ENCODE results near the gene FAAP20. TPM values are rescaled to one million over a fixed set of nuclear protein-coding genes. Genes with fewer than 3 reads are reported as not detected.
A peak's percentile ranks its signal among the peaks of the same experiment; 100 is the strongest.

The FAAP20 gene
- total RNA-seq, 1 donor from 2014 or later = 11.3 TPM

DNA sequence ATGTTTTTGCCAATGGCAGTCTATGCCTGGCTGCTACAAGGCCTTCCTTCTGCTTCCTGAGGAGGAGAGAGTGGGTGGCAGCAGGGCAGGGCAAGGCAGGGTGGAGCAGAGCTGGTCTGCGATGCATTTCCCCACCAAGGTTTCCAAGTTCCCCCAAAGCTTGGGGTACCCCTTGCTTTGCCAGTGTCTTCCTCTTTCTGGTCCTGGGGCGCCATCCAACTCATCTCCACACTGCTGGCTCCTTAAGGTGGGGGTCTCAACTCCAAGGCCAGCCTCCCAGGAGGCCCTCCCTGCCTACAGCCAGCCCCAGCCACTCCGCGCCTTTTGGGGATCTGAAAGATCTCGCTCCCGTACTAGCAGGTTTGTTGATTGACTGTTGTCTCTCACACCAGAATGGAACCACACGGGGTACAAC, 29.6 kb upstream of the FAAP20 start:
- no peaks in the 10 kb centered on the region for H3K36me3 ChIP-seq
- DNase-seq (ENCODE audit: low spot score) = no peak
- no peak overlapping the region for H3K27ac ChIP-seq
- Mint-ChIP-seq H3K9me3 (peaks cover 2% of the 10 kb centered on the region), H3K27ac (no peak overlapping the region), H3K4me3 (no peak overlapping the region), H3K27me3 (ENCODE audit: insufficient read depth, low read depth) (peaks cover 8% of the 10 kb centered on the region), H3K4me1 (peaks cover 16% of the 10 kb centered on the region), H3K36me3 (peaks cover 2% of the 10 kb centered on the region)
- TF ChIP-seq EZH2 (IDR thresholded peaks at IDR 0.05) (no peak), EZH2phosphoT487 (IDR thresholded peaks at IDR 0.05) (no peak)
- TF ChIP-seq, protein P1, sequence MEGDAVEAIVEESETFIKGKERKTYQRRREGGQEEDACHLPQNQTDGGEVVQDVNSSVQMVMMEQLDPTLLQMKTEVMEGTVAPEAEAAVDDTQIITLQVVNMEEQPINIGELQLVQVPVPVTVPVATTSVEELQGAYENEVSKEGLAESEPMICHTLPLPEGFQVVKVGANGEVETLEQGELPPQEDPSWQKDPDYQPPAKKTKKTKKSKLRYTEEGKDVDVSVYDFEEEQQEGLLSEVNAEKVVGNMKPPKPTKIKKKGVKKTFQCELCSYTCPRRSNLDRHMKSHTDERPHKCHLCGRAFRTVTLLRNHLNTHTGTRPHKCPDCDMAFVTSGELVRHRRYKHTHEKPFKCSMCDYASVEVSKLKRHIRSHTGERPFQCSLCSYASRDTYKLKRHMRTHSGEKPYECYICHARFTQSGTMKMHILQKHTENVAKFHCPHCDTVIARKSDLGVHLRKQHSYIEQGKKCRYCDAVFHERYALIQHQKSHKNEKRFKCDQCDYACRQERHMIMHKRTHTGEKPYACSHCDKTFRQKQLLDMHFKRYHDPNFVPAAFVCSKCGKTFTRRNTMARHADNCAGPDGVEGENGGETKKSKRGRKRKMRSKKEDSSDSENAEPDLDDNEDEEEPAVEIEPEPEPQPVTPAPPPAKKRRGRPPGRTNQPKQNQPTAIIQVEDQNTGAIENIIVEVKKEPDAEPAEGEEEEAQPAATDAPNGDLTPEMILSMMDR (IDR thresholded peaks at IDR 0.05) = no peak
- no peak overlapping the region for H3K4me2 ChIP-seq
- peaks cover 8% of the 10 kb centered on the region for H3F3A ChIP-seq (ENCODE audit: low read depth)
- H3K79me2 ChIP-seq (ENCODE audit: low read depth) = peaks cover 6% of the 10 kb centered on the region
- peaks cover 8% of the 10 kb centered on the region for H3K4me1 ChIP-seq
- no peaks in the 10 kb centered on the region for H3K9me3 ChIP-seq (ENCODE audit: low read depth)
- peaks cover 6% of the 10 kb centered on the region for H4K20me1 ChIP-seq (ENCODE audit: low read depth)
- H3K4me3 ChIP-seq = no peak overlapping the region
- peaks cover 13% of the 10 kb centered on the region for H3K27me3 ChIP-seq
- no peak overlapping the region for H3K9ac ChIP-seq
- H2AFZ ChIP-seq (replicated peaks) = no peak overlapping the region

DNA sequence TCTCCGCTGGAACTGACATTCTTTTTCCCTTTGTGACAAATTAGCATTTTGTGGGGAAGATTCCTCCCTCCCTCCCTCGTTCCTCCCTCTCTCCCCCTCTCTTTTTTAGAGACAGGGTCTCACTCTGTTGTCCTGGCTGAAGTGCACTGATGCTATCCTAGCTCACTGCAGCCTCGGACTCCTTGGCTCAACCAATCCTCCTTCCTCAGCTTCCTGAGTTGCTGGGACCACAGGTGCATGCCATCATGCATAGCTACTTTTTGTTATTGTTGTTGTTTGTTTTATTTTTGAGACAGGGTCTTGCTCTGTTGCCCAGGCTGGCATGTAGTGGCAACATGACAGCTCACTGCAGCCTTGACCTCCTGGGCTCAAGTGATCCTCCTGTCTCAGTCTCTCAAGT, 26.7 kb upstream of the FAAP20 start:
- Histone ChIP-seq H3K4me1 (peaks cover 4% of the 10 kb centered on the region), H3K9ac (no peak overlapping the region), H3F3A (ENCODE audit: low read depth) (peaks cover 6% of the 10 kb centered on the region), H4K20me1 (ENCODE audit: low read depth) (no peaks in the 10 kb centered on the region), H3K4me3 (no peak overlapping the region), H3K36me3 (no peaks in the 10 kb centered on the region), H3K4me2 (no peak overlapping the region), H3K9me3 (ENCODE audit: low read depth) (no peaks in the 10 kb centered on the region), H2AFZ (replicated peaks) (no peak overlapping the region), H3K27me3 (peaks cover 6% of the 10 kb centered on the region), H3K79me2 (ENCODE audit: low read depth) (no peaks in the 10 kb centered on the region), H3K27ac (no peak overlapping the region)
- TF ChIP-seq EZH2phosphoT487 (IDR thresholded peaks at IDR 0.05) (no peak), EZH2 (IDR thresholded peaks at IDR 0.05) (no peak)
- TF ChIP-seq, protein P1 (IDR thresholded peaks at IDR 0.05) = no peak
- Mint-ChIP-seq H3K27ac (peak overlapping the region; percentile 67), H3K4me1 (peaks cover 15% of the 10 kb centered on the region), H3K27me3 (ENCODE audit: insufficient read depth, low read depth) (peaks cover 8% of the 10 kb centered on the region), H3K36me3 (peaks cover under 1% of the 10 kb centered on the region), H3K9me3 (peaks cover under 1% of the 10 kb centered on the region), H3K4me3 (no peak overlapping the region)
- no peak for DNase-seq (ENCODE audit: low spot score)

GRCh38 chr1:2216767-2217058, 22.1 kb upstream of the FAAP20 start:
- Histone ChIP-seq H3K9me3 (ENCODE audit: low read depth) (no peaks in the 10 kb centered on the region), H2AFZ (replicated peaks) (no peak overlapping the region), H4K20me1 (ENCODE audit: low read depth) (no peaks in the 10 kb centered on the region), H3K79me2 (ENCODE audit: low read depth) (no peaks in the 10 kb centered on the region), H3K36me3 (no peaks in the 10 kb centered on the region), H3K4me3 (no peak overlapping the region), H3K9ac (no peak overlapping the region), H3K27ac (no peak overlapping the region), H3K4me2 (no peak overlapping the region), H3K27me3 (no peaks in the 10 kb centered on the region), H3K4me1 (peaks cover 22% of the 10 kb centered on the region), H3F3A (ENCODE audit: low read depth) (peaks cover 16% of the 10 kb centered on the region)
- Mint-ChIP-seq H3K27ac (peak overlapping the region; percentile 17), H3K4me1 (peaks cover 25% of the 10 kb centered on the region), H3K4me3 (no peak overlapping the region), H3K36me3 (no peaks in the 10 kb centered on the region), H3K27me3 (ENCODE audit: insufficient read depth, low read depth) (peaks cover 6% of the 10 kb centered on the region), H3K9me3 (no peaks in the 10 kb centered on the region)
- DNase-seq (ENCODE audit: low spot score) = no peak
- no peak for TF ChIP-seq EZH2phosphoT487 (IDR thresholded peaks at IDR 0.05)
- TF ChIP-seq, protein P1 (IDR thresholded peaks at IDR 0.05) = no peak
- no peak for TF ChIP-seq EZH2 (IDR thresholded peaks at IDR 0.05)
